ENCODE results near the gene FAM174B. TPM values are rescaled to one million over a fixed set of nuclear protein-coding genes. Genes with fewer than 3 reads are reported as not detected.

The FAM174B gene
- total RNA-seq, 6 donors from 2014 or later = 54.5 to 109 (median 67.5) TPM

DNA sequence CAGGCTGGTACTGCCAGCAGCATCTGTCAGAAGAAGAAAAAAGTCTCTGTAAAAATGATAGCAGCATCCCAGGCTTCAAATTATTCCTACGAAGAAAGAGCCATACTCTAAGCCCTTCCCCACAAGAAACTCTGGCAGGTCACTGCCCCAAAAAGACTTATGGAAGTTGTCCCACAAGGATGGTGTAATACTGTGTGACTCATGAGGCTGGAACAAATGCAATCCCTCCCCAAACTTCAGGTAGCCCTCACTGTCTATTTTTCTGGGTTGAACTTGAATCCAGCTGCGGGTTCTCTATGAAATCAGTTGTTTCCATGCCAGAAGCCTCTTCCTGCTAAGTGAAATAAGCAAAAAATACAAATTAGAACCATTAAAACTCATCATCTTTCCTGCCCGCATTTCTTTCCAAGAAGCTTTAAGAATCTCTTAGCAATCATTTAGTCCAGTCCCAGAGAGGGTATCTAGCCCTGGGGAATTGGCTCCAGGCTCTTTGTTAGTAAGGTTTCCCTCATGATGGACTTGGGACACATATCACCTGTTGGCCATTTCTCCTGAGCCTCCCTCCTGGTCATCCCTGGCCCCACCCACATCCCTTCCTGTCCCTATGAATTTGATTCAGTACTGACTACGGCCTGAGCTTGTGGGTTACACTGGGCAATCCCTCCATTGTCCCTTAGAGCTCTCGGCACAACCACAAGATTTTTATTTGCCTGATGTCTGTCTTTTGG lies 51.7 kb downstream of the FAM174B start:
- TF ChIP-seq CTCF (IDR thresholded peaks at IDR 0.05) = no peak
- TF ChIP-seq POLR2AphosphoS5 (IDR thresholded peaks at IDR 0.05) = no peak
- no peak for TF ChIP-seq POLR2A (IDR thresholded peaks at IDR 0.05)
- TF ChIP-seq EP300 (IDR thresholded peaks at IDR 0.05) = no peak

GRCh38 chr15:92603278-92603677 lies 52.3 kb downstream of the FAM174B start:
- Histone ChIP-seq H3K27ac (peak overlapping the region in 1 of 4 donors; percentile 55), H3K4me3 (no peak overlapping the region), H3K4me1 (peaks cover 0 to 20% (median 7%) of the 10 kb centered on the region in 4 donors), H3K27me3 (no peaks in the 10 kb centered on the region), H3K9me3 (no peaks in the 10 kb centered on the region), H3K36me3 (no peaks in the 10 kb centered on the region)
- no peak for ATAC-seq (ENCODE audit: low FRiP score in 2 of 2)
- WGBS, 2 donors = 97 to 99% methylated on average over 5 of the region's 5 CpGs
- DNase-seq = no peak
- no peak for TF ChIP-seq POLR2AphosphoS5 (IDR thresholded peaks at IDR 0.05)
- no peak for TF ChIP-seq POLR2A (IDR thresholded peaks at IDR 0.05)
- TF ChIP-seq CTCF (IDR thresholded peaks at IDR 0.05) = no peak
- no peak for TF ChIP-seq EP300 (IDR thresholded peaks at IDR 0.05)

More for the DNA sequence above, 51.7 kb downstream of the FAM174B start:
- ATAC-seq (ENCODE audit: low FRiP score in 2 of 2) (peak in 1 of 2 donors; percentile 64), DNase-seq (no peak)
- WGBS, 2 donors = 81 to 83% methylated on average over 5 of the region's 5 CpGs
- Histone ChIP-seq H3K27me3 (no peaks in the 10 kb centered on the region), H3K27ac (no peak overlapping the region), H3K4me1 (peaks cover 0 to 20% (median 7%) of the 10 kb centered on the region in 4 donors), H3K4me3 (no peak overlapping the region), H3K36me3 (no peaks in the 10 kb centered on the region), H3K9me3 (no peaks in the 10 kb centered on the region)

DNA sequence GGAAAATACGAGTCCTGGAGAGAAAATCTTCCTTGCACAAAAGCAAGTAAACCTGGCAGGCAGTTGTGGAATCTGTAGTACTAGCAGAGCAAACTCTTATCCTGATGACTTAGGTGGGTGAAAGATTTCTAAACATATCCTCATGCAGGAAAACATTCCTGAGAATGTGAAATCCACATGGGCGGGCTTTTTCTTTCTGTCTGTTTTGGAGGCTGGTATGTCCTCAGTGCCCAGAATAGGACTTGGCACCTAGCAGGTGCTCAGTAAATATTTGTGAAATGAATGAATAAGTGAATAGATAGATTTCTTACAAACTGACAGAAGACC lies 53.3 kb downstream of the FAM174B start:
- no peak overlapping the region for H3K4me3 ChIP-seq
- H3K4me1 ChIP-seq = peaks cover 0 to 24% (median 7%) of the 10 kb centered on the region in 4 donors
- peak in 1 of 2 donors; percentile 12 for ATAC-seq (ENCODE audit: low FRiP score in 2 of 2)
- 55 to 78% methylated on average over 2 of the region's 2 CpGs for WGBS, 2 donors
- no peaks in the 10 kb centered on the region for H3K27me3 ChIP-seq
- DNase-seq = no peak
- no peaks in the 10 kb centered on the region for H3K9me3 ChIP-seq
- H3K27ac ChIP-seq = peak overlapping the region; percentile 16 to 66 (median 52)
- no peaks in the 10 kb centered on the region for H3K36me3 ChIP-seq
- TF ChIP-seq EP300 (IDR thresholded peaks at IDR 0.05) = no peak
- TF ChIP-seq POLR2AphosphoS5 (IDR thresholded peaks at IDR 0.05) = no peak
- TF ChIP-seq POLR2A (IDR thresholded peaks at IDR 0.05) = no peak
- TF ChIP-seq CTCF (IDR thresholded peaks at IDR 0.05) = no peak

DNA sequence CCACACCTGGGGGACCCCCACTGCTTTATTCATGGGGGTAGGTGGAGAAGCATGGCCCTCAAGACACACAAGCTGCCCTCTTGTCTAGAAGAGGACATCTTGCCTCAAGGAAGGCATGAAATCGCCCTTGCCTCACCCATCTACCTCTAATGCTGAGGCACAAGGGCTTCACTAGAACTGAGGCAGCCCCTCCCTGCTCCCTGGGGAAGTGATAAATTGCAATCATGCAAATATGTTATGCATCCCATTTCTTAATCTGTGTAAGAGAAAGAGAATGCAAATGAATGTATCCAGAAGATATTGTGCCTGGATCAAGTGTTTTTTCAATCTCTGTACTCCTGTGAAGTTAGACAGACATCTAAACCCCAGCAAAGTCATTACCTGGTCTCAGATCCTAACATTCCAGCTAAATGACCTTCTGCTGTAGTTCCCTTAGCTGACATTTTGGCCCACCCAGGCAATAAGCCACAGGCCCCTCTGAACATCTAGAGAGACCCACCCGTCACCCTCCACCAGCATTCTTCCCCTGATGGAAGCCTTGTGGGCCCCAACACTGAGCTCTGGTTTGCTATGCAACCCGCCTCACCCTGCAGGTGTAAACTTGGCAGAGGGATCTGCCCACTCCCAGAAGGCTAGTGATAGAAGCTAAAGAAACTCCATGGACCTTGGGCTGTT lies 53.8 kb downstream of the FAM174B start:
- no peaks in the 10 kb centered on the region for H3K9me3 ChIP-seq
- ATAC-seq (ENCODE audit: low FRiP score in 2 of 2) = peak in 1 of 2 donors; percentile 9
- no peaks in the 10 kb centered on the region for H3K27me3 ChIP-seq
- peaks cover 0 to 26% (median 7%) of the 10 kb centered on the region in 4 donors for H3K4me1 ChIP-seq
- H3K36me3 ChIP-seq = no peaks in the 10 kb centered on the region
- WGBS, 2 donors = 79 to 86% methylated on average over 3 of the region's 3 CpGs
- H3K4me3 ChIP-seq = no peak overlapping the region
- no peak for DNase-seq
- peak overlapping the region; percentile 15 to 58 (median 36) for H3K27ac ChIP-seq
- no peak for TF ChIP-seq POLR2A (IDR thresholded peaks at IDR 0.05)
- TF ChIP-seq POLR2AphosphoS5 (IDR thresholded peaks at IDR 0.05) = no peak
- no peak for TF ChIP-seq EP300 (IDR thresholded peaks at IDR 0.05)
- no peak for TF ChIP-seq CTCF (IDR thresholded peaks at IDR 0.05)
